NCI-H526 (cell line): ENCODE data around the gene NCOA4.
"Not testable (repeated sequence)": the region's sequence is repeated elsewhere in the genome, so short reads cannot be mapped to it uniquely, and the experiment has no call there.

Experiments used
- DNase-seq, 2 experiments: peaks; one replicate each; lab custom pipeline; 2025; lab: John Stamatoyannopoulos, UW

NCOA4 gene

GRCh38 chr10:46052057-46052790, 21.8 kb upstream of the NCOA4 start:
- no peak for DNase-seq

GRCh38 chr10:46050941-46051623, 20.7 kb upstream of the NCOA4 start:
- DNase-seq: no peak

- DNase-seq: not testable (repeated sequence)
Measured at GRCh38 chr10:46049497-46049831, 19.0 kb upstream of the NCOA4 start.

- peak; percentile 1 to 42 for DNase-seq
Measured at GRCh38 chr10:46048152-46048551, 17.7 kb upstream of the NCOA4 start.

- no peak for DNase-seq
Measured at GRCh38 chr10:46046261-46046660, 15.8 kb upstream of the NCOA4 start, which contains the start of gene MSMB. Gene MSMB (minus strand): TSS chr10:46046269. CDS start chr10:46046237, 32 bp downstream.

GRCh38 chr10:46042527-46042926, 12.1 kb upstream of the NCOA4 start:
- no peak for DNase-seq

GRCh38 chr10:46040004-46040403, 9.6 kb upstream of the NCOA4 start:
- DNase-seq: no peak

GRCh38 chr10:46037107-46037825, 6.8 kb upstream of the NCOA4 start:
- no peak for DNase-seq

- no peak for DNase-seq
Measured at GRCh38 chr10:46035923-46036849, 5.8 kb upstream of the NCOA4 start.

GRCh38 chr10:46033602-46034011, 3.2 kb upstream of the NCOA4 start:
- no peak for DNase-seq

- DNase-seq: no peak
Measured at GRCh38 chr10:46031648-46032532, 1.5 kb upstream of the NCOA4 start.

GRCh38 chr10:46029461-46030030, 877 bp downstream of the NCOA4 start:
- no peak for DNase-seq

- DNase-seq: peak; percentile 33 to 66
Measured at GRCh38 chr10:46028584-46029460, 1.6 kb downstream of the NCOA4 start.

- no peak for DNase-seq
Measured at GRCh38 chr10:46026106-46026505, 4.3 kb downstream of the NCOA4 start.

- no peak for DNase-seq
Measured at GRCh38 chr10:46025406-46025805, 5.0 kb downstream of the NCOA4 start.

- no peak for DNase-seq
Measured at GRCh38 chr10:46024948-46025347, 5.5 kb downstream of the NCOA4 start.

GRCh38 chr10:46022978-46023702, 7.3 kb downstream of the NCOA4 start:
- peak; percentile 41 to 84 for DNase-seq

- no peak for DNase-seq
Measured at GRCh38 chr10:46020344-46020657, 10.1 kb downstream of the NCOA4 start.
